ENCODE data around the gene SOX18.
"Not testable (repeated sequence)": the region's sequence is repeated elsewhere in the genome, so short reads cannot be mapped to it uniquely, and the experiment has no call there.

Gene SOX18

GRCh38 chr20:64049060-64049877 lies at the start of gene SOX18:
Gene SOX18, minus strand, starts transcription at chr20:64049639. Its CDS starts 123 bp downstream, at chr20:64049516.
- DNase-seq = no peak

GRCh38 chr20:64098471-64099013 lies 49.1 kb upstream of the SOX18 start:
- no peak for DNase-seq

GRCh38 chr20:64096535-64096934 lies 47.1 kb upstream of the SOX18 start:
- DNase-seq = no peak

- DNase-seq = no peak
These were observed 46.5 kb upstream of the SOX18 start for GRCh38 chr20:64095927-64096326.

- no peak for DNase-seq
These were observed 46.0 kb upstream of the SOX18 start for GRCh38 chr20:64095455-64095854.

GRCh38 chr20:64093013-64093503 lies 43.6 kb upstream of the SOX18 start:
- DNase-seq = no peak

- DNase-seq = no peak
These were observed 43.0 kb upstream of the SOX18 start for GRCh38 chr20:64092258-64093012.

- DNase-seq = peak; percentile 49
These were observed 42.3 kb upstream of the SOX18 start for GRCh38 chr20:64091770-64092169.

- no peak for DNase-seq
These were observed 41.9 kb upstream of the SOX18 start for GRCh38 chr20:64091340-64091739.

GRCh38 chr20:64090165-64090564 lies 40.7 kb upstream of the SOX18 start:
- DNase-seq = peak; percentile 51

GRCh38 chr20:64088586-64088985 lies 39.1 kb upstream of the SOX18 start:
- not testable (repeated sequence) for DNase-seq

- not testable (repeated sequence) for DNase-seq
These were observed 37.9 kb upstream of the SOX18 start for GRCh38 chr20:64087226-64087825.

GRCh38 chr20:64086801-64087200 lies 37.4 kb upstream of the SOX18 start:
- no peak for DNase-seq

GRCh38 chr20:64084685-64085152 lies 35.3 kb upstream of the SOX18 start:
- peak; percentile 28 for DNase-seq

GRCh38 chr20:64083804-64084684 lies 34.6 kb upstream of the SOX18 start, which contains the start of gene LKAAEAR1:
Gene LKAAEAR1, minus strand, starts transcription at chr20:64084398. Its CDS starts 179 bp downstream, at chr20:64084219.
- peak; percentile 32 for DNase-seq

GRCh38 chr20:64083378-64083803 lies 34.0 kb upstream of the SOX18 start:
- peak; percentile 91 for DNase-seq

- no peak for DNase-seq
These were observed 33.5 kb upstream of the SOX18 start for GRCh38 chr20:64082820-64083377.

GRCh38 chr20:64082126-64082731 lies 32.8 kb upstream of the SOX18 start:
- DNase-seq = no peak

GRCh38 chr20:64081624-64081964 lies 32.2 kb upstream of the SOX18 start:
- DNase-seq = no peak

- no peak for DNase-seq
These were observed 31.6 kb upstream of the SOX18 start for GRCh38 chr20:64080813-64081623.

Data from NCI-H345 (cell line).